ENCODE results near the gene NYNRIN. TPM values are rescaled to one million over a fixed set of nuclear protein-coding genes. Genes with fewer than 3 reads are reported as not detected.

The NYNRIN gene
- total and polyA plus RNA-seq, 2 of the 8 experiments (the other 6 are each of a cell fraction or from before 2014, with no cell fraction given) = 15.2 to 18.3 TPM

DNA sequence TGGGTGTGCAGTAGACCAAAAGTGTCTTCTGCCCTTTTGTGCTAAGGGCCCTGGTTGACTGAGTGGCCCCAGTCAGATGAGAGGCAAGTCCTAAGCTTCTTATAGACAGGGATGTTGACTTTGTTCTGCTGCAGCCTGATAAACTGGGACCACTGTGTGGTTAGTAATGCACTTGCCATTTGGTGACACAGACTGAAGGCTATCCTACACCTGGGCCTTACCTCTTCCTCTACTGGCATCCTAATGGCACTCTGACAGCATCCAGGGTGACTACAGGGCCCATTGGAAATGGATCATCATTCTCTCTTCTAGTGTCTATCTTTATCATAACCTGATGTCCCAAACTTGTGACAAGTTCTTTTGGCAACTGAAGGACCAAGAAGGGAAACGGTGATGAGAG is 40.5 kb downstream of the NYNRIN start (continued):
- TF ChIP-seq CHD7 (IDR thresholded peaks at IDR 0.05; ENCODE audit: insufficient replicate concordance, low read length) (no peak), RNF2 (IDR thresholded peaks at IDR 0.05; ENCODE audit: borderline replicate concordance, low read depth, low read length, missing control alignments, poor library complexity, severe bottlenecking) (no peak), RXRA (IDR thresholded peaks at IDR 0.05; ENCODE audit: insufficient read depth, low read depth, low read length) (no peak), SP1 (IDR thresholded peaks at IDR 0.05; ENCODE audit: low read depth, low read length) (no peak), KDM1A (IDR thresholded peaks at IDR 0.05; ENCODE audit: borderline replicate concordance, low read length) (no peak), TCF12 (IDR thresholded peaks at IDR 0.05; ENCODE audit: low read depth, low read length) (no peak), POLR2AphosphoS5 (IDR thresholded peaks at IDR 0.05; ENCODE audit: low read depth, low read length) (no peak), RAD21 (IDR thresholded peaks at IDR 0.05 in 1 of 2, conservative IDR thresholded peaks at IDR 0.05 in 1 of 2; ENCODE audit: low read depth in 2 of 2, low read length in 2 of 2) (no peak), CTBP2 (IDR thresholded peaks at IDR 0.05; ENCODE audit: borderline replicate concordance, insufficient read depth, insufficient read length, low read length) (no peak)

Measured in H1 (cell line).